Measurements from ENCODE around the gene PCDHB4.
"Not testable (repeated sequence)": the region's sequence is repeated elsewhere in the genome, so short reads cannot be mapped to it uniquely, and the experiment has no call there.

Gene PCDHB4

GRCh38 chr5:141150224-141150992, 28.8 kb downstream of the PCDHB4 start:
- DNase-seq (ENCODE audit: low spot score), result no peak

- DNase-seq (ENCODE audit: low spot score), result no peak
Observed at GRCh38 chr5:141150993-141151325, 29.3 kb downstream of the PCDHB4 start.

- not testable (repeated sequence) for DNase-seq (ENCODE audit: low spot score)
Observed at GRCh38 chr5:141151632-141152031, 30.0 kb downstream of the PCDHB4 start.

- DNase-seq (ENCODE audit: low spot score), result not testable (repeated sequence)
Observed at GRCh38 chr5:141152096-141152495, 30.5 kb downstream of the PCDHB4 start.

GRCh38 chr5:141155540-141156374, 34.1 kb downstream of the PCDHB4 start:
- peak; percentile 44 for DNase-seq (ENCODE audit: low spot score)

DNA sequence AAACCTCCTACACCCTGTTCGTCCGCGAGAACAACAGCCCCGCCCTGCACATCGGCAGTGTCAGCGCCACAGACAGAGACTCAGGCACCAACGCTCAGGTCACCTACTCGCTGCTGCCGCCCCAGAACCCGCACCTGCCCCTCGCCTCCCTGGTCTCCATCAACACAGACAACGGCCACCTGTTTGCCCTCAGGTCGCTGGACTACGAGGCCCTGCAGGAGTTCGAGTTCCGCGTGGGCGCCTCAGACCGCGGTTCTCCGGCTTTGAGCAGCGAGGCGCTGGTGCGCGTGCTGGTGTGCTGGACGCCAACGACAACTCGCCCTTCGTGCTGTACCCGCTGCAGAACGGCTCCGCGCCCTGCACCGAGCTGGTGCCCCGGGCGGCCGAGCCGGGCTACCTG, 35.7 kb downstream of the PCDHB4 start:
- not testable (repeated sequence) for DNase-seq (ENCODE audit: low spot score)

DNA sequence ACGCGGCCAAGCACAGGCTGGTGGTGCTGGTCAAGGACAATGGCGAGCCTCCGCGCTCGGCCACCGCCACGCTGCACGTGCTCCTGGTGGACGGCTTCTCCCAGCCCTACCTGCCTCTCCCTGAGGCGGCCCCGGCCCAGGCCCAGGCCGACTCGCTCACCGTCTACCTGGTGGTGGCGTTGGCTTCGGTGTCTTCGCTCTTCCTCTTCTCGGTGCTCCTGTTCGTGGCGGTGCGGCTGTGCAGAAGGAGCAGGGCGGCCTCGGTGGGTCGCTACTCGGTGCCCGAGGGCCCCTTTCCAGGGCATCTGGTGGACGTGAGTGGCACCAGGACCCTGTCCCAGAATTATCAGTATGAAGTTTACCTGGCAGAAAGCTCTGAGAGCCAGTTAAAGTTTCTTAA, 36.3 kb downstream of the PCDHB4 start:
- DNase-seq (ENCODE audit: low spot score), result not testable (repeated sequence)

- peak; percentile 40 for DNase-seq (ENCODE audit: low spot score)
Observed at GRCh38 chr5:141172381-141173204, 51.0 kb downstream of the PCDHB4 start, which contains the start of gene PCDHB7. TSS of gene PCDHB7 (plus strand) at chr5:141172644. CDS start at chr5:141172836, 192 bp downstream.

DNA sequence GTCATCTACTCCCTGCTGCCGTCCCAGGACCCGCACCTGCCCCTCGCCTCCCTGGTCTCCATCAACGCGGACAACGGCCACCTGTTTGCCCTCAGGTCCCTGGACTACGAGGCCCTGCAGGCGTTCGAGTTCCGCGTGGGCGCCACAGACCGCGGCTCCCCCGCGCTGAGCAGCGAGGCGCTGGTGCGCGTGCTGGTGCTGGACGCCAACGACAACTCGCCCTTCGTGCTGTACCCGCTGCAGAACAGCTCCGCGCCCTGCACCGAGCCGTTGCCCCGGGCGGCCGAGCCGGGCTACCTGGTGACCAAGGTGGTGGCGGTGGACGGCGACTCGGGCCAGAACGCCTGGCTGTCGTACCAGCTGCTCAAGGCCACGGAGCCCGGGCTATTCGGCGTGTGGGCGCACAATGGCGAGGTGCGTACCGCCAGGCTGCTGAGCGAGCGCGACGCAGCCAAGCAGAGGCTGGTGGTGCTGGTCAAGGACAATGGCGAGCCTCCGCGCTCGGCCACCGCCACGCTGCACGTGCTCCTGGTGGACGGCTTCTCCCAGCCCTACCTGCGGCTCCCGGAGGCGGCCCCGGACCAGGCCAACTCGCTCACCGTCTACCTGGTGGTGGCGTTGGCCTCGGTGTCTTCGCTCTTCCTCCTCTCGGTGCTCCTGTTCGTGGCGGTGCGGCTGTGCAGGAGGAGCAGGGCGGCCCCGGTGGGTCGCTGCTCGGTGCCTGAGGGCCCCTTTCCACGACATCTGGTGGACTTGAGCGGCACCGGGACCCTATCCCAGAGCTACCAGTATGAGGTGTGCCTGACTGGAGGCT, 52.9 kb downstream of the PCDHB4 start:
- DNase-seq (ENCODE audit: low spot score), result not testable (repeated sequence)

Measured in iPS-NIHi11 (cell line).